Vagina (tissue), 2 donors: ENCODE data around the gene MEIS1.

Experiments
- CTCF ChIP-seq, 3 experiments: fragments of 450-650 bp in 2 of 3; fragments of 200-600 bp in 1 of 3; sonication (generic) in 1 of 3; IDR thresholded peaks; one replicate each; pipeline ENCODE4 v1.5.1; 2017 to 2019; ENCODE audit warnings: antibody characterized with exemption in 3 of 3, mild to moderate bottlenecking in 2 of 3, moderate library complexity in 2 of 3
- POLR2A ChIP-seq, 2 donors: fragments of 450-650 bp; IDR thresholded peaks; one replicate each; pipeline ENCODE4 v1.6.1; 2017; ENCODE audit warnings: antibody characterized with exemption in 2 of 2, mild to moderate bottlenecking in 2 of 2, moderate library complexity in 2 of 2
- POLR2AphosphoS5 ChIP-seq, 2 donors: sonication (generic); formaldehyde crosslinking; IDR thresholded peaks; one replicate each; pipeline ENCODE4 v1.9.0; 2017; ENCODE audit warnings: antibody characterized with exemption in 2 of 2, mild to moderate bottlenecking in 2 of 2, low read depth in 1 of 2; ENCODE audit not compliant: insufficient read depth in 1 of 2

- TF ChIP-seq CTCF (IDR thresholded peaks at IDR 0.05): no peak
- no peak for TF ChIP-seq POLR2A (IDR thresholded peaks at IDR 0.05)
- no peak for TF ChIP-seq POLR2AphosphoS5 (IDR thresholded peaks at IDR 0.05; ENCODE audit: insufficient read depth in 1 of 2, low read depth in 1 of 2)
Measured at GRCh38 chr2:66408905-66409304, 26.0 kb upstream of the MEIS1 start.
